ENCODE results near the gene MYO3B.

The MYO3B gene

GRCh38 chr2:170235860-170236679 is 58.1 kb downstream of the MYO3B start:
- no peak overlapping the region for H3K4me2 ChIP-seq (ENCODE audit: low read length, poor library complexity, severe bottlenecking)
- H3K4me1 ChIP-seq (ENCODE audit: control insufficient read depth, insufficient read depth, low read depth, low read length): no peaks in the 10 kb centered on the region
- no peaks in the 10 kb centered on the region for H3K9me3 ChIP-seq (ENCODE audit: control insufficient read depth, low read length)
- no peak overlapping the region for H3K14ac ChIP-seq (ENCODE audit: low read length in 2 of 2)
- H2BK12ac ChIP-seq (ENCODE audit: low read length in 2 of 2): no peak overlapping the region
- no peak overlapping the region for H3K27ac ChIP-seq (ENCODE audit: low read length, poor library complexity, severe bottlenecking)
- DNase-seq: peak; percentile 73
- no peak overlapping the region for H3K18ac ChIP-seq (ENCODE audit: low read depth in 1 of 2, low read length in 2 of 2)
- no peaks in the 10 kb centered on the region for H3K36me3 ChIP-seq (ENCODE audit: control insufficient read depth in 1 of 2, insufficient read depth in 2 of 2, low read depth in 1 of 2, low read length in 2 of 2)
- 56% methylated on average over 5 of the region's 12 CpGs for WGBS
- no peak overlapping the region for H2BK120ac ChIP-seq (ENCODE audit: low read depth, low read length)
- peak overlapping the region; percentile 40 for H3K9ac ChIP-seq (ENCODE audit: low read length)
- no peak overlapping the region for H2AFZ ChIP-seq (ENCODE audit: low read depth, low read length)
- H3K79me1 ChIP-seq (replicated peaks; ENCODE audit: low read length, poor library complexity, severe bottlenecking): no peaks in the 10 kb centered on the region
- no peak overlapping the region for H3K4ac ChIP-seq (ENCODE audit: low read depth in 1 of 2, low read length in 2 of 2)
- H3K27me3 ChIP-seq (ENCODE audit: control insufficient read depth in 1 of 2, insufficient read depth in 1 of 2, low read length in 2 of 2): peaks cover 5 to 25% of the 10 kb centered on the region in 2 experiments
- no peak overlapping the region for H4K91ac ChIP-seq (ENCODE audit: low read length)
- no peak overlapping the region for H2BK15ac ChIP-seq (ENCODE audit: low read depth, poor library complexity, severe bottlenecking)
- H3K4me3 ChIP-seq (ENCODE audit: insufficient read depth in 1 of 2, low read depth in 1 of 2, low read length in 2 of 2): no peak overlapping the region
- no peak overlapping the region for H2AK5ac ChIP-seq (ENCODE audit: low read length, severe bottlenecking)
- H3K23ac ChIP-seq (ENCODE audit: low read length in 2 of 2): no peak overlapping the region
- no peak overlapping the region for H4K8ac ChIP-seq (ENCODE audit: low read length)
- H2BK5ac ChIP-seq (ENCODE audit: low read depth, low read length, poor library complexity, severe bottlenecking): no peak overlapping the region

- 83% methylated on average over 1 of the region's 2 CpGs for WGBS
- H3K27me3 ChIP-seq (ENCODE audit: control insufficient read depth in 1 of 2, insufficient read depth in 1 of 2, low read length in 2 of 2): peaks cover 5 to 31% of the 10 kb centered on the region in 2 experiments
- H2BK5ac ChIP-seq (ENCODE audit: low read depth, low read length, poor library complexity, severe bottlenecking): no peak overlapping the region
Measured at GRCh38 chr2:170236680-170237047, 58.7 kb downstream of the MYO3B start.

GRCh38 chr2:170237572-170238120 is 59.7 kb downstream of the MYO3B start:
- Histone ChIP-seq H3K9ac (ENCODE audit: low read length) (no peak overlapping the region), H3K9me3 (ENCODE audit: control insufficient read depth, low read length) (no peaks in the 10 kb centered on the region), H2AFZ (ENCODE audit: low read depth, low read length) (no peak overlapping the region), H3K4me1 (ENCODE audit: control insufficient read depth, insufficient read depth, low read depth, low read length) (no peaks in the 10 kb centered on the region), H2BK15ac (ENCODE audit: low read depth, poor library complexity, severe bottlenecking) (no peak overlapping the region), H2BK12ac (ENCODE audit: low read length in 2 of 2) (no peak overlapping the region), H3K79me1 (replicated peaks; ENCODE audit: low read length, poor library complexity, severe bottlenecking) (no peaks in the 10 kb centered on the region), H3K4me3 (ENCODE audit: insufficient read depth in 1 of 2, low read depth in 1 of 2, low read length in 2 of 2) (no peak overlapping the region), H2BK5ac (ENCODE audit: low read depth, low read length, poor library complexity, severe bottlenecking) (no peak overlapping the region), H4K91ac (ENCODE audit: low read length) (no peak overlapping the region), H3K27me3 (ENCODE audit: control insufficient read depth in 1 of 2, insufficient read depth in 1 of 2, low read length in 2 of 2) (peaks cover 5 to 39% of the 10 kb centered on the region in 2 experiments), H3K36me3 (ENCODE audit: control insufficient read depth in 1 of 2, insufficient read depth in 2 of 2, low read depth in 1 of 2, low read length in 2 of 2) (no peaks in the 10 kb centered on the region), H3K14ac (ENCODE audit: low read length in 2 of 2) (no peak overlapping the region), H4K8ac (ENCODE audit: low read length) (no peak overlapping the region), H2BK120ac (ENCODE audit: low read depth, low read length) (no peak overlapping the region), H3K4ac (ENCODE audit: low read depth in 1 of 2, low read length in 2 of 2) (no peak overlapping the region), H3K27ac (ENCODE audit: low read length, poor library complexity, severe bottlenecking) (no peak overlapping the region), H3K23ac (ENCODE audit: low read length in 2 of 2) (no peak overlapping the region), H2AK5ac (ENCODE audit: low read length, severe bottlenecking) (no peak overlapping the region), H3K4me2 (ENCODE audit: low read length, poor library complexity, severe bottlenecking) (no peak overlapping the region), H3K18ac (ENCODE audit: low read depth in 1 of 2, low read length in 2 of 2) (no peak overlapping the region)
- no peak for DNase-seq
- 91% methylated on average over 2 of the region's 4 CpGs for WGBS

More at GRCh38 chr2:170236680-170237047, 58.7 kb downstream of the MYO3B start:
- Histone ChIP-seq H3K27ac (ENCODE audit: low read length, poor library complexity, severe bottlenecking) (no peak overlapping the region), H2BK12ac (ENCODE audit: low read length in 2 of 2) (no peak overlapping the region), H3K4me3 (ENCODE audit: insufficient read depth in 1 of 2, low read depth in 1 of 2, low read length in 2 of 2) (no peak overlapping the region), H4K91ac (ENCODE audit: low read length) (no peak overlapping the region), H3K36me3 (ENCODE audit: control insufficient read depth in 1 of 2, insufficient read depth in 2 of 2, low read depth in 1 of 2, low read length in 2 of 2) (no peaks in the 10 kb centered on the region), H2AK5ac (ENCODE audit: low read length, severe bottlenecking) (no peak overlapping the region), H3K23ac (ENCODE audit: low read length in 2 of 2) (no peak overlapping the region), H3K79me1 (replicated peaks; ENCODE audit: low read length, poor library complexity, severe bottlenecking) (no peaks in the 10 kb centered on the region), H3K4me2 (ENCODE audit: low read length, poor library complexity, severe bottlenecking) (no peak overlapping the region), H2BK15ac (ENCODE audit: low read depth, poor library complexity, severe bottlenecking) (no peak overlapping the region), H2BK120ac (ENCODE audit: low read depth, low read length) (no peak overlapping the region), H2AFZ (ENCODE audit: low read depth, low read length) (no peak overlapping the region), H4K8ac (ENCODE audit: low read length) (no peak overlapping the region), H3K14ac (ENCODE audit: low read length in 2 of 2) (no peak overlapping the region), H3K4me1 (ENCODE audit: control insufficient read depth, insufficient read depth, low read depth, low read length) (no peaks in the 10 kb centered on the region), H3K9ac (ENCODE audit: low read length) (peak overlapping the region; percentile 40), H3K18ac (ENCODE audit: low read depth in 1 of 2, low read length in 2 of 2) (no peak overlapping the region), H3K9me3 (ENCODE audit: control insufficient read depth, low read length) (no peaks in the 10 kb centered on the region), H3K4ac (ENCODE audit: low read depth in 1 of 2, low read length in 2 of 2) (no peak overlapping the region)
- DNase-seq: no peak

- Histone ChIP-seq H3K14ac (ENCODE audit: low read length in 2 of 2) (no peak overlapping the region), H2BK15ac (ENCODE audit: low read depth, poor library complexity, severe bottlenecking) (no peak overlapping the region), H3K4me3 (ENCODE audit: insufficient read depth in 1 of 2, low read depth in 1 of 2, low read length in 2 of 2) (no peak overlapping the region), H4K8ac (ENCODE audit: low read length) (no peak overlapping the region), H2BK120ac (ENCODE audit: low read depth, low read length) (no peak overlapping the region), H2AK5ac (ENCODE audit: low read length, severe bottlenecking) (no peak overlapping the region), H2AFZ (ENCODE audit: low read depth, low read length) (no peak overlapping the region), H4K91ac (ENCODE audit: low read length) (no peak overlapping the region), H3K18ac (ENCODE audit: low read depth in 1 of 2, low read length in 2 of 2) (no peak overlapping the region), H3K36me3 (ENCODE audit: control insufficient read depth in 1 of 2, insufficient read depth in 2 of 2, low read depth in 1 of 2, low read length in 2 of 2) (no peaks in the 10 kb centered on the region), H3K9ac (ENCODE audit: low read length) (no peak overlapping the region), H3K4me1 (ENCODE audit: control insufficient read depth, insufficient read depth, low read depth, low read length) (no peaks in the 10 kb centered on the region), H3K27me3 (ENCODE audit: control insufficient read depth in 1 of 2, insufficient read depth in 1 of 2, low read length in 2 of 2) (peaks cover 5 to 42% of the 10 kb centered on the region in 2 experiments), H3K4me2 (ENCODE audit: low read length, poor library complexity, severe bottlenecking) (no peak overlapping the region), H3K27ac (ENCODE audit: low read length, poor library complexity, severe bottlenecking) (no peak overlapping the region), H2BK5ac (ENCODE audit: low read depth, low read length, poor library complexity, severe bottlenecking) (no peak overlapping the region), H3K23ac (ENCODE audit: low read length in 2 of 2) (no peak overlapping the region), H3K79me1 (replicated peaks; ENCODE audit: low read length, poor library complexity, severe bottlenecking) (no peaks in the 10 kb centered on the region), H3K9me3 (ENCODE audit: control insufficient read depth, low read length) (no peaks in the 10 kb centered on the region), H2BK12ac (ENCODE audit: low read length in 2 of 2) (no peak overlapping the region), H3K4ac (ENCODE audit: low read depth in 1 of 2, low read length in 2 of 2) (no peak overlapping the region)
- WGBS: 73% methylated on average over 2 of the region's 4 CpGs
- DNase-seq: no peak
Measured at GRCh38 chr2:170238776-170239175, 60.8 kb downstream of the MYO3B start.
